ENCODE data around the gene MCF2L. TPM values are rescaled to one million over a fixed set of nuclear protein-coding genes. Genes with fewer than 3 reads are reported as not detected.

MCF2L gene
- polyA plus RNA-seq, 1 donor from 2014 or later = 88.0 TPM

GRCh38 chr13:113105032-113105920 is 136.3 kb downstream of the MCF2L start, which contains the start of gene F7:
Gene F7, plus strand, starts transcription at chr13:113105791. Its CDS starts 51 bp downstream, at chr13:113105842.
- no peak within 1 kb of the TSS for H2AFZ ChIP-seq (ENCODE audit: low read depth, low read length)
- H3K9ac ChIP-seq (ENCODE audit: low read length) = no peak within 1 kb of the TSS
- no peaks in the 10 kb centered on the region for H3K79me2 ChIP-seq (replicated peaks; ENCODE audit: insufficient read depth, low read length)
- H3K27me3 ChIP-seq (ENCODE audit: insufficient read depth, low read depth, low read length) = peaks cover 12% of the 10 kb centered on the region
- no peaks in the 10 kb centered on the region for H3F3A ChIP-seq (ENCODE audit: insufficient read depth, low read length, poor library complexity, severe bottlenecking)
- no peaks in the 10 kb centered on the region for H4K20me1 ChIP-seq (ENCODE audit: insufficient read depth)
- no peaks in the 10 kb centered on the region for H3K9me2 ChIP-seq (ENCODE audit: insufficient read depth, low read length)
- no peak within 1 kb of the TSS for H3K27ac ChIP-seq (ENCODE audit: low read length)
- H3K9me3 ChIP-seq (ENCODE audit: low read length) = peaks cover 7% of the 10 kb centered on the region
- H3K4me2 ChIP-seq (ENCODE audit: low read length) = no peak within 1 kb of the TSS
- no peak within 1 kb of the TSS for H3K4me3 ChIP-seq (ENCODE audit: low read length)
- H3K36me3 ChIP-seq (ENCODE audit: insufficient read depth, low read length) = no peaks in the 10 kb centered on the region
- TF ChIP-seq MXI1 (conservative IDR thresholded peaks at IDR 0.05; ENCODE audit: poor library complexity, severe bottlenecking) (no peak), SMC3 (conservative IDR thresholded peaks at IDR 0.05; ENCODE audit: poor library complexity) (no peak), TAF1 (IDR thresholded peaks at IDR 0.05; ENCODE audit: low read depth) (no peak), RAD21 (conservative IDR thresholded peaks at IDR 0.05) (no peak)

- H4K20me1 ChIP-seq (ENCODE audit: insufficient read depth) = no peaks in the 10 kb centered on the region
- no peaks in the 10 kb centered on the region for H3K9me2 ChIP-seq (ENCODE audit: insufficient read depth, low read length)
- H3K9ac ChIP-seq (ENCODE audit: low read length) = no peak overlapping the region
- TF ChIP-seq TAF1 (IDR thresholded peaks at IDR 0.05; ENCODE audit: low read depth) (no peak), POLR2AphosphoS5 (IDR thresholded peaks at IDR 0.05) (no peak), EZH2 (IDR thresholded peaks at IDR 0.05; ENCODE audit: borderline replicate concordance, insufficient read depth, low read length, poor library complexity, severe bottlenecking) (no peak), MXI1 (conservative IDR thresholded peaks at IDR 0.05; ENCODE audit: poor library complexity, severe bottlenecking) (no peak), CTCF (IDR thresholded peaks at IDR 0.05; ENCODE audit: poor library complexity, severe bottlenecking) (no peak), RAD21 (conservative IDR thresholded peaks at IDR 0.05) (no peak), REST (IDR thresholded peaks at IDR 0.05; ENCODE audit: borderline replicate concordance) (no peak), SMC3 (conservative IDR thresholded peaks at IDR 0.05; ENCODE audit: poor library complexity) (no peak), EP300 (conservative IDR thresholded peaks at IDR 0.05; ENCODE audit: poor library complexity, severe bottlenecking) (no peak)
- H3F3A ChIP-seq (ENCODE audit: insufficient read depth, low read length, poor library complexity, severe bottlenecking) = no peaks in the 10 kb centered on the region
- no peak overlapping the region for H2AFZ ChIP-seq (ENCODE audit: low read depth, low read length)
- H3K36me3 ChIP-seq (ENCODE audit: insufficient read depth, low read length) = no peaks in the 10 kb centered on the region
- peaks cover 7% of the 10 kb centered on the region for H3K9me3 ChIP-seq (ENCODE audit: low read length)
- no peak overlapping the region for H3K27ac ChIP-seq (ENCODE audit: low read length)
- no peak overlapping the region for H3K4me3 ChIP-seq (ENCODE audit: low read length)
- H3K27me3 ChIP-seq (ENCODE audit: insufficient read depth, low read depth, low read length) = peaks cover 19% of the 10 kb centered on the region
- H3K79me2 ChIP-seq (replicated peaks; ENCODE audit: insufficient read depth, low read length) = no peaks in the 10 kb centered on the region
- H3K4me2 ChIP-seq (ENCODE audit: low read length) = no peak overlapping the region
Measured at GRCh38 chr13:113105921-113106452, 137.0 kb downstream of the MCF2L start.

All from neural cell (in vitro differentiated cells).